Brain microvascular endothelial cell (primary cell): Measurements from ENCODE around the gene CLDN17.

Experiments
- DNase-seq: peaks from one replicate; pipeline ENCODE4 v3.0.0-alpha.2; 2020
- H3K27ac ChIP-seq: fragments of 250-450 bp; sonication (Bioruptor Pico); 2 replicates; pipeline ENCODE4 v1.5.1; 2020; ENCODE audit warnings: mild to moderate bottlenecking, moderate library complexity
- H3K27me3 ChIP-seq: fragments of 250-450 bp; sonication (Bioruptor Pico); replicated peaks from 2 replicates; pipeline ENCODE4 v1.5.1; 2020; ENCODE audit warnings: mild to moderate bottlenecking
- H3K36me3 ChIP-seq: fragments of 250-450 bp; sonication (Bioruptor Pico); replicated peaks from 2 replicates; pipeline ENCODE4 v1.5.1; 2020; ENCODE audit warnings: mild to moderate bottlenecking
- H3K4me3 ChIP-seq: 2 replicates; pipeline ENCODE4 v1.5.1; 2011; ENCODE audit warnings: low read depth, mild to moderate bottlenecking, control low read depth, low read length, moderate library complexity
- in situ Hi-C: cut with HindIII; loops from 2 replicates; pipeline ENCODE4 v1.10.0; 2017; ENCODE audit warnings: low sequenced_read_pairs, low pct_ligation_motif_present
- TF ChIP-seq, protein P1 (sequence below): IDR thresholded peaks from 2 replicates; pipeline ENCODE4 v1.5.1; 2011; ENCODE audit warnings: low read depth, mild to moderate bottlenecking, moderate library complexity, low read length, control low read depth, inconsistent platforms; ENCODE audit errors: missing control alignments

Gene CLDN17

DNA sequence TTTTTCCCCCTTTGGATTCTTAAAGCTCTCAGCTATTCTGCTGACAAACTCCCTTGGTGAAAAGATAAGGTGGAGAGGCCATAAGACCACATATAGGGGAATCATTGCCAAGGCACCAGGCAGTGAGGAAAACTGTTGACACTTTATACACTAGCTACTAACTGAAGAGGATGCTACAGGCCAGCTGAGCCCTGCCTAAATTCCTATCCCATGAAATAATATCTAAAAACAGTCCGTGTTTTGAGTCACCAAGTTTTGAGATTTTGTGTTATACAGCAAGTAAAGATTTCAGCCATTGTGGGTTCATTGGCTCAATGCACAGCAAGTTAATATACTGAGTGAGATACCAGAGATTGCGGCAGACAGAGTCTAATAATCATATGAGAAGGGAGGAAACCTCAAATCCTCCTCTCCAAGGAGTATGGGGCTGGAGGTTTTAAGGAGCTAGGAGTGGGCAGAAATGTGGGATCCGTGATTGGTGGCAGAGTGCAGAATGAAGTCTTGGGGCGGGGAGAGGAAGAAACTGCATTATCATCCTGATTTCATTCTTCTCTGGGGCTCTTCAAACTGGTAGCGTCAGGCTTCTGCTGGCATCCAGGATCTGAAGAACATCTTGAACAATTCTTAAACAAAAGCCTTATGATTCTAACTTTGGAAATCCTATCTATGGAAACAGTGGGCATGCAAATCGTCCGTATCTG is 40.1 kb upstream of the CLDN17 start:
- Histone ChIP-seq H3K36me3 (no peaks in the 10 kb centered on the region), H3K4me3 (no peak overlapping the region), H3K27me3 (no peaks in the 10 kb centered on the region), H3K27ac (peak overlapping the region; percentile 67)
- TF ChIP-seq, protein P1, sequence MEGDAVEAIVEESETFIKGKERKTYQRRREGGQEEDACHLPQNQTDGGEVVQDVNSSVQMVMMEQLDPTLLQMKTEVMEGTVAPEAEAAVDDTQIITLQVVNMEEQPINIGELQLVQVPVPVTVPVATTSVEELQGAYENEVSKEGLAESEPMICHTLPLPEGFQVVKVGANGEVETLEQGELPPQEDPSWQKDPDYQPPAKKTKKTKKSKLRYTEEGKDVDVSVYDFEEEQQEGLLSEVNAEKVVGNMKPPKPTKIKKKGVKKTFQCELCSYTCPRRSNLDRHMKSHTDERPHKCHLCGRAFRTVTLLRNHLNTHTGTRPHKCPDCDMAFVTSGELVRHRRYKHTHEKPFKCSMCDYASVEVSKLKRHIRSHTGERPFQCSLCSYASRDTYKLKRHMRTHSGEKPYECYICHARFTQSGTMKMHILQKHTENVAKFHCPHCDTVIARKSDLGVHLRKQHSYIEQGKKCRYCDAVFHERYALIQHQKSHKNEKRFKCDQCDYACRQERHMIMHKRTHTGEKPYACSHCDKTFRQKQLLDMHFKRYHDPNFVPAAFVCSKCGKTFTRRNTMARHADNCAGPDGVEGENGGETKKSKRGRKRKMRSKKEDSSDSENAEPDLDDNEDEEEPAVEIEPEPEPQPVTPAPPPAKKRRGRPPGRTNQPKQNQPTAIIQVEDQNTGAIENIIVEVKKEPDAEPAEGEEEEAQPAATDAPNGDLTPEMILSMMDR: no peak
- peak; percentile 71 for DNase-seq
- in situ Hi-C loops: no loop called here

DNA sequence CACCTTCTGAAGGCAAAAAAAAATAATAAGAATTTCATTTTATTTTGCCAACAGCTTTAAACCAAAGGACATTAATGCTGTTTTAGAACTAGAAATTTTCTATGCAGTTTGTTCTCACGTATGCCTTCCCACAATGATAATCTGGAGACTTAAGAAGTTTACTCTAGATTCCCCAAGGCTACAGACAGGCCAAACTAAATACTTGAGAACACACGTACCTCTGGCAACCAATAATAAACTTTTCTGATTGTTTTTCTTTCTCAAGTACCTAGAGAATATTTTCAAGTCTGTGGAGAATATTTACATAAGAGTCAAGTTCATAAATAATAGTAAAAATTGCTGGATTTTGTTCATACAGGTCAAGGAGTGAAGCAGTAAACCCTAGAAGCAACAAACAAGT is 33.4 kb upstream of the CLDN17 start:
- Histone ChIP-seq H3K4me3 (no peak overlapping the region), H3K27ac (no peak overlapping the region), H3K27me3 (no peaks in the 10 kb centered on the region), H3K36me3 (no peaks in the 10 kb centered on the region)
- in situ Hi-C loops: no loop called here
- DNase-seq: no peak
- TF ChIP-seq, protein P1: no peak

DNA sequence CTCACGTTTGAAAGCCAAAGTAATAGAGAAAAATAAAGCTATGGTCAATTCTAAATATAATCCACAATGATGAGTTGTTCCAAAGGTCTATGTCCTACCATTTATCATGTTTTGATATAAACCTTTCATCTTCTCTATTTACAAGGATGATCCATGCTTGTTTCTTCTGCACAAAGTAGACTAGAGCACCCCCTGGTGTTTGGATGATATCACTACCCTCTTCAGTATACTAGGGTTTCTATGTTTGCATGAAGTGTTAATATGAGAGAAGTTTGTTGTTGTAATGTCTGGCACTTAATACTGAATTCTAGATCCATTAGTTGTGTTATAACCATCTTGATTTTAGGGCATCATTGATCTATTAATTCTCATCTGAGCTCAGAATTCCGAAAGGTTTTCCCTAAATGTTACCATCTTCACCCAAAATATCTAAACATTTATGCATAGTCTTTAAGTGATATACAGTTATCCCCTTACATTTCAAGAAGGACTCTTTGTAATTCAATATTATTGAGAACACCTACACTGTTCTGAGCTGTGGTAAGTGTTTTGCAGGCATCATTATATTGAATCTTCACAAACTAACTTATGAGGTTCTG is 28.2 kb upstream of the CLDN17 start:
- in situ Hi-C loops: no loop called here
- DNase-seq: peak; percentile 37
- no peaks in the 10 kb centered on the region for H3K27me3 ChIP-seq
- no peaks in the 10 kb centered on the region for H3K36me3 ChIP-seq
- TF ChIP-seq, protein P1: peak; percentile 56
- H3K27ac ChIP-seq: no peak overlapping the region
- no peak overlapping the region for H3K4me3 ChIP-seq

DNA sequence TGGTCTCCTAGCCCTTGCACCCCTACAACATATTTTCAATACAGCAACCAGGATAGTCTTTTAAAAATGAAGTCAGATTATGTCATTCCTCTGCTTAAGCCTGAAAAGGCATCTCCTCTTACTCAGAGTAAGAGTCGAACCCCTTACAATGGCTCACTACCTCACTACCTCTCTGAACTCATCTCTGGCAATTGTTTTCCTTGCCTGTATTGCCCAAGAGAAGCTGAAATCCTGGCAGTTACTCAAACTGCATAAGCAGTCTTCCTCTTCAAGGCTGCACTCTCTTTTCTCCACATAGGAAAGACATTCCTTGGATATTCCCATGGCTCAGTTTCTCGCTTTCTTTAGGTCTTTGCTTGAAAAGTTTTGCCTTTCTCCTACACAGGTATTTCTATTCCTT is 26.6 kb upstream of the CLDN17 start:
- TF ChIP-seq, protein P1: no peak
- in situ Hi-C loops: no loop called here
- Histone ChIP-seq H3K27ac (no peak overlapping the region), H3K27me3 (no peaks in the 10 kb centered on the region), H3K4me3 (no peak overlapping the region), H3K36me3 (no peaks in the 10 kb centered on the region)
- no peak for DNase-seq

DNA sequence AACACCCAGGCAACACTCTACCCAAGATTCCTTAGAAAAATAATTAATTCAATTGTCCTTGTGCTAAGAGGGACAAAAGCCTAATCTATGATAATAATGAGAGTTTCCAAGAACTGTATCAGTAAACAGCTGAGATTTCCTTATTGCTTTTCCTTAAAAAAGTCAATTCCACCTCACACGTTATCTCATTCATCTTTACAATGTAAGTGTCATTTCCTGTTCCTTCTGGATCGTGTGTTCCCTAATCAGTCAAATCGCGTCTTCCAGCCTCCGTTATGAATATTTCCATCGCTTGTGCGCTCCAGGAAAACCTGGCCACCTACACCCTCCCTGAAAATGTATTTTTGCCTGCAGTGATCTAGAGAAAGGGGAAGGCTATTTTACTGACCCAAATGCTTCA is 23.9 kb upstream of the CLDN17 start:
- H3K27ac ChIP-seq: no peak overlapping the region
- H3K36me3 ChIP-seq: no peaks in the 10 kb centered on the region
- no peak overlapping the region for H3K4me3 ChIP-seq
- TF ChIP-seq, protein P1: no peak
- in situ Hi-C loops: no loop called here
- no peaks in the 10 kb centered on the region for H3K27me3 ChIP-seq
- DNase-seq: no peak
